ENCODE results near the gene GRP.

GRCh38 chr18:59264651-59265245, 44.8 kb downstream of the GRP start:
- TF ChIP-seq POLR2A (IDR thresholded peaks at IDR 0.05; ENCODE audit: low read depth, low read length): no peak
- TF ChIP-seq POLR2AphosphoS5 (IDR thresholded peaks at IDR 0.05; ENCODE audit: low read depth, low read length): no peak
